HG03103 (cell line): ENCODE results near the gene BANK1.
"Not testable (repeated sequence)": the region's sequence is repeated elsewhere in the genome, so short reads cannot be mapped to it uniquely, and the experiment has no call there.

Source experiments
- ATAC-seq: cut with Tn5 transposase; IDR thresholded peaks from one replicate; pipeline ENCODE4 v1.9.1; 2021; ENCODE audit warnings: low read depth; ENCODE audit not compliant: unreplicated experiment

BANK1 gene

DNA sequence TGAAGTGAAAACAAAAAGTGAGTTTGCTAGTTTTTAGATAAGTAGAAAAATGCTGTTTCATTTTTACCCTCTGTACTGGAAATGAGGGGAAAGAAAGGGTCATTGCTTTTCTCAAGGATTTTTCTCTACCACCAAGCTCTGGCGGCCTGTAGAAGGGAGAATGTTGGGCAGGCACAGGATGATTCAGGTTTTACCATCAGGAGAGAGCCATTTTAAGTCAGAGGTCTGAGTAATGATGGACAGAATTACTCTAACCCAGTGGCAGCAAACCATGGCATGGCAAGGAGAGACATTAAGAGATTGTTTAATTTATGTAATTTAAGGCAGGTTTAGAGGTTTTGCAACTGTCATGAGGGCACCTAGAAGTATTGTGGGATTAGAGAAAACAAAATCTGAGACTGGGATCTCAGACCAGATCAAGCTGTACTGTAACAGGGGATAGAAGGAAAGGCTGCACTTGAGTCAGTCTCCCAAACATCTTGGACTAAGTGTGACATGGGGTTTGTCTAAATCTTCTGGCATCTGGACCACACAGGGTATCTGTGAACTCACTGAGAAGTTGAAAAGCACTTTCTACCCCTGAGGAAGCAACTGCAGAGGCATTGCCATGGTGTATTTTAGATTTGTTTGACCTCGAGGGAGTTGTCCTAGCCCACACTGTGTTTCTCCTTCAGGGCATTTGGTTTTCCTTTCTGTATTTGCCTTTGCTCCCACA is 81.6 kb downstream of the BANK1 start:
- no peak for ATAC-seq

DNA sequence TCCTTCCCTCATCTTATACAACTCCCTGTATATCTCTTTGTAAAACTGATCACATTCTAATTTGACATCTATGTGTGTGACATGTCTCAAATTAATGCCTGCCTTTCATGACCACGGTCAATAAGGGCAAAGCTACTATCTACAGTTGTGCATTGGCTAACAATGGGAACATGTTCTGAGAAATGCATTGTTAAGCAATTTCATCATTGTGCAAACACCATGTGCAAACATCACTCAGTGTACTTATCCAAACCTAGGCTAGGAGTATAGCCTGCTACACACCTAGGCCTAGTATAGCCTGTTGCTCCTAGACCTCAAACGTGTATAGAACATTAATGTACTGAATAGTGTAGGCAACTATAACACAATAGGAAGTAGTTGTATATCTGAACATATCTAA is 95.0 kb downstream of the BANK1 start:
- ATAC-seq = no peak

DNA sequence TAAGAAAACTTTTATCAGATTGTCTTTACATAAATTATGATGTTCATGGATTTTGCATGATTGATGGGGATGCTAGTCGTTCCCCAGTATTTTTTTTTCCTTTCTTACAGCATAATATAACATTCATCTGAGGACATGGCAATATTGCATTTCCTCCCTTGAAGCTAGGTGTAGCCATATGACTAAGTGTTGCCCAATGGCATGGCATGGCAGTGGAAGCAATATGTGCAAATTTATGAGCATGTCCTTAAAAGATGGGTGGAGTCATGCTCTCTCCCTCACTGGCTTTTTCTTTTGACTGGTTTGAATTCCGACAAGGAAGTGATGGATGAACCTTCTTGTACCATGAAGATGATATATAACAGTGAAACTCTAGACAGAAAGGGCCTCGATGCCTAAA is 96.3 kb downstream of the BANK1 start:
- no peak for ATAC-seq

DNA sequence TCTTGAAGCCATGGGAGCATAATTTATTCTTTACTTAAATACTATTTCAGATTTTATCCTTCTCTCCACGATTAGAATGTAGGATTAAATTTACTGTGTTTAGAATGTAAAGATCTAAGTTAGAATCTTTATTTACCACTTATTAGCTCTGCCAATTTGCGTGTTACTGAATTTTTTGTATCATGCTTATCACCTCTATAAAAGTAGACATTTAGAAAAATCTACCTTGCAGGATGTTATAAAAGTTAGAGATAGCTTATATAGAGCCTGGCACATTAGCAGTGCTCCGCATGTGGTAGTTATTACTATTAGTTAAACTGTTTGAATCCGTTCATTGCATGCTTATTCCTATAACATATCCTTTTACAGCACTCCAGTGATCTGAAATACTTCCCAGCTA is 97.9 kb downstream of the BANK1 start:
- ATAC-seq = no peak

DNA sequence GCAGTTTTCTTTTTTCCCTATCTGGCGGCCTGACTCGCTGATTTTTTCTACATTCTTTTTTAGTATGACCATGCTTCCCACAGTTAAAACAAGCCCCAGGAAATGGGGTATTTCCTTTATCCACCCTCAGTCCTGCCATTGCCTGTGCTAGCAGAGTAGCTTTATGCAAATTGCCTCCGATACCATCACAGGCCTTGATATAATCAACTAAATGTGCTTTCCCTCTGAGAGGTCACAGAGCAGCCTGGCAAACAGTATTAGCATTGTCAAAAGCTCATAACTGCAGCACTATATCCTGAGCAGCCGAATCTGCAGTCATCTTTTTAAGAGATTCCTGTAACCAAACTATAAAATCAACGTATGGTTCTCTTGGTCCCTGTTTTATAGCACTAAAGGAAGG is 115.0 kb downstream of the BANK1 start:
- not testable (repeated sequence) for ATAC-seq

DNA sequence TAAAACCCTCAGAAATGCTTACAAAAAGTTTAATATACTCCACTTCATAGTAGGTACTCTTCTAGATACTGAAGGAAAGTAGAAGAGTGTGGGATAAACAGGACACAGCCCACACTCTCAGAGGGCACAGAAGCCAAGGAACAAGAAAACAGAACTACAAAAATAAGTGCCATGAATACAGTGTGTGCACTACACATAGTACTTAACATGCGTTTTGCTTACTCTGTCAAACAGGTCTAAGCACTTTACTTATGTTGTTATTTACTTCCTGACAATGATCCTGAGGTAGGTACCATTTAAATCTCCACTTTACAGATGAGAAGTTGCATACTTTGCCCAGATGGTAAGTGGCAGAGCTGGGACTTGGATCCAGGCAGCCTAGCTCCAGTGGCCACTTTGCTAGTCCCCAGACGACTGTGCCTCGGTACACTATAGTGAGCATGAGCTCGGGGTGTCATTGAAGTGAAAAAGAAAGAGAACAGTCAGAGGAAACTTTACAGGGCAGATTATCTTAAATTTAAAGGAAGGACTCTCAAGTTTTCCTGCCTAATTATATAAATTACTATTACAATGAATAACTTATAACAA is 120.3 kb downstream of the BANK1 start:
- no peak for ATAC-seq

DNA sequence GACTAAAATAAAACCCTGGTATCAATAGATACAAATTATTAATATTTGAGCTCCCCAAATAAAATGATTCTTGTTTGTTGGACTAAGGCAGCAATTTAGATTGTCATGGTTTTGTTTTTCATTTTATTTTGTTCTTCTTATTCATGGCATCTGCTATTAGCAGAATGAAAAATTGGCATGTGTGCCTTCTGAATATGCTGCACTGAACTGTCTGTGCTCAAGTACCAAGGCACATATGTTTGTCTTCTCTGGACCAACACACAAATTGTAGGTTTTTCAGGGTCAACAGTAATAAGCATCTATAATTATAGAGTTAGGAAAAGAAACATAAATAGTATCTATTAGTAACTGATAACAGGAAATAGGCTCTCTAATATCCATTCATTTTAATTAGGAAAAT is 121.1 kb downstream of the BANK1 start:
- ATAC-seq = no peak

DNA sequence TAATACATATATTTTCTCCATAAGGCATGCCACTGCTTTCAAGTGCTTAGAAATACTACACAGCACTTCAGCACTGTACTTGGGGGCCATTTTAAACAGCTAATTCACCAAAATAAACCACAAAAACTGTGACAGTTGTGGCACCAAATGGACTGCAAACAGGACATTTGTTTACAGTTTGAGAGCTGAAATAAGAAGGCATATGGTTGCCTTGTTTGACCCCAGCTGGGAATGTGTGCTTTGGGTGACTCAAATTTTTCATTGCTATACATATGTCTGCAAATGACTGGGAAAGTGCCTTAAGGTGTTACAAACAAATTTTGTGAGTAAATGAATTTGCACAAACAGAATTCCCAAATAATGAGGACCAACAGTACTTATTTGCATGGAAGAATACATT is 124.2 kb downstream of the BANK1 start:
- ATAC-seq = no peak

DNA sequence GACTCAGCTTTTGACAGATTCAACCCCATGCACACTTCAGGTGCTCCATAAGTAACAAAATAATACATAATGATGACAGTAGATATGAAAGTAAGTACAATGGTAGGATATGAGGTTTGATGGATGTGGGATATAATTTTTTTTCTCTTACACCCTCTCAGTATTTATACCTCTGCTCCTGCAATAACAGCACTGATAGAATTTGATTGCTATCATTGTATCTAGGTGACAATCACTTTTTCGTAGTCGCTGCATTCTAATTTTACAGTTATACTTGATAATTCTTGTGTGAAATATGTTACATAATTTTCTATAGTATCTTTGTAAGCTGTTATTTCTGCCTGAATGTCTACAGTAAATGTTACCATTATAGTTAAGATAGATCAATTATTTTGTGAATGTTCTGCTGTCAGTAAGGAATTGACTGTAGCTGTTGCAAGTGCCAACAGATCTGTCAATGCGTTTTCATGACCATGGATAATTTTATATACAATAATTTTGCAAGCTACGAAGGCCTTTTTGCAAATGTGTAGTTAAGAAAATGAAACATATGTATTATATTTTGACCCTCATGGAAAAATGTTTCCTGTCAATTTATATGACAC is 128.9 kb downstream of the BANK1 start:
- ATAC-seq = no peak

DNA sequence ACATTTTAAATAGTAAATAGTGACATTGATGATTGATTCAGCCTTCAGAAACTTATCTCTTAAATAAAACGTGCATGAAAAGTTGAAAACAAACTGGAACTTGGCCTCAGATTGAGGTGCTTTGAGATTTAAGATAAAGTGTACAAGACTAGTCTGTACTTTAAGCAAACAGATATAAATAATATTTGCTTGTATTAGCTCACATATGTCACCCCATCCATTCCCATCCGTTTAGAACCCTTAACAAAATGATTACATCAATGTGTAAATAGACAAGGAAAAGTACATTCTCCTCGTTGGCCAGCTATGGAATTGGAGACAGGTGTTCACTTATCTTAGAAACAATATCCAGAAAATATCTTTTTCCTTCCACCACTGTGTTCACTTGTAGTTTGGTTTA is 130.8 kb downstream of the BANK1 start:
- no peak for ATAC-seq

DNA sequence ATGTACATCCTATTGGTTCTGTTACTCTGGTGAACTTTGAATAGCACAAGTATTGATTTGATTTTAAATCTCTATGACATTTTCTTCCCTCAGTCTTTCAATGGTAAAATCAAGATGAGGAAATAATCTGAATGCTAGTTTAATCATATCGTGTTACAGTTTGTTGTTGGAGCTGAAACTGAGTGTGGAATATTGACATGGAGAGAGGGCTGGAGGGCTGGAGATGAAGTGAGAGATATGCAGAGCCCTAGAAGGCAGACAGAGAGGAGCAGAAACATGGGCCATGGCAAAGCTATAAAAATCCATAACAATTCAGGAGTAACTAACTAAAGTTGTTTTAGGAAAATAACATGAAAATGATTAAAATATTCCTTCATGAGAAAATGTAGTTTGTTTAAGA is 141.1 kb downstream of the BANK1 start:
- ATAC-seq = no peak

DNA sequence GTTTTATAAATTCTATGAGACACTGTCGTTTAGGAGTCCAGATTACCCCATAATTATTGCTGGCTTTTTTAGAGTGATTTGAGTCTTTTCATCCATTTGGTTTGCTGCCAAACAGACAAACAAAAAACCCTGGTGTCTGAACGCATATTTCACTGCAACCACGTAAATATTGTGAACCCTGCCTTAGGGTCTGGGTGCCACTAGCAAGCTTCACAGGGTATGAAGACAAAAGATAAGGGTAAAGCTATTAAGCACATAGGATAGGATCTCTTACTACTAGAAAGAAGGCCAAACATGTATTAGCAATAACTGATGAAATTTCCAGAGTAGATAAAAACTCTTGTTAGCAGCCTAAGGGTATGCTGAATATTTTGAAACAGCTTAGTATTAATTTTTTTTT is 143.3 kb downstream of the BANK1 start:
- ATAC-seq = no peak

DNA sequence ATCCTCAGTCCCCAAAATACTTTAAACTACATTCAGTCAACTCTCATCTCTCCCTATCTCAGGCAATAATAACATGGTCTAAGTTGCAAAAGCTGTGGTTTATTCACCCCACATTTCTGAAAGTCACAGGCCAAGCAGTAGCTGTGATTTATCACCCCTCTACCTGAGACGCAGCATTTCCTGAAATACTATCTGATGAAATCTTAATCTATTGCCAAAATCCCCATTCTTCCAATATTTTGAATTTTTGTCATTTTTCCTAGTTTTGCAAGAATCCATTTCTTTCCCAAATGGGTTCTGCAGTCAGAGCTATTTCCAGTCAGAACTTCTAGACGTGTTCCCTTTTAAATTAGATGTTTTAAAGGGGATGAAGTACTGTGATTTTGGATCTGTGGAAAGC is 148.3 kb downstream of the BANK1 start:
- ATAC-seq = no peak

DNA sequence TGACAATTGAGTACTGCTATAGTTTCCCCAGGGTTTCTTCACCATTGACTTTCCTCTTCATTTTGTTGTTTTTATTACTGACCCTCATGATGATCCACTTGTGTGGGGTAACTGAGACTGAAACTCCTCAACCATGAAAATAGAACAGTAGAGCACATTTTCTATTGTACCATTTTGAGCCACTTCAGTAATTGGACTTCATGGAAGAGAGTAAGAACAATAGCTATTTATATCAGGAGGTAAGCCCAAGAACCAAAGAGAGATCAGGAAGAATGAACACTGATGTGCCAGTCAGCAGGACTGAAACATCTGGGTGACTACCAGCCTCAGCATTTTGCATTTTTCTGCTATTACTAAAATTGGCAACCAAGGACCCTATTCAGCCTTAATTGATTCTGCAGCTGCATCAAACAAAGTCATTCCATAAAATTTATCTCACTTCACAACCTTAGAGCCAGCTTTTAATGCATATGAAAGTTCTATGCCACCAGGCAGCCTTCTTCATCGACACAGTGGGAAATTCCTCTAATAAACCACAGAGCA is 151.4 kb downstream of the BANK1 start:
- ATAC-seq = no peak

DNA sequence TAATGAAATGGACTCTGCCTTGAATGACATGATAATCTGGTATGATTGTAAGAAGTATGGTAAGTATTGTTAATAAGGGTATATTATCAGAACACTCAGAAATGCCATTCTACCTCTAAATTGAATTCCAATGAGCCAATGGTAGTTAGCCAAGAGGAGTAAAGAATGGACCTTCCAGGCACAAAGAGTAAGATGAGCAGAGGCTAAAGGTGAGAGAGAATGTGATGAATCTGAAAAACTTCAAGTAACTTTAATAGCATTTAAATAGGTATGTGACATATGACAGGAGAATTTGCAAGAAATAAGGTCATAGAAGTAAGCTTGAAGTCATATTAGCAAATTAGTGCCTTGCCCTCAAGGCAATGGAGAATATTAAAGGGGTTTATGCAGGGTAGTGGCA is 152.4 kb downstream of the BANK1 start:
- no peak for ATAC-seq

DNA sequence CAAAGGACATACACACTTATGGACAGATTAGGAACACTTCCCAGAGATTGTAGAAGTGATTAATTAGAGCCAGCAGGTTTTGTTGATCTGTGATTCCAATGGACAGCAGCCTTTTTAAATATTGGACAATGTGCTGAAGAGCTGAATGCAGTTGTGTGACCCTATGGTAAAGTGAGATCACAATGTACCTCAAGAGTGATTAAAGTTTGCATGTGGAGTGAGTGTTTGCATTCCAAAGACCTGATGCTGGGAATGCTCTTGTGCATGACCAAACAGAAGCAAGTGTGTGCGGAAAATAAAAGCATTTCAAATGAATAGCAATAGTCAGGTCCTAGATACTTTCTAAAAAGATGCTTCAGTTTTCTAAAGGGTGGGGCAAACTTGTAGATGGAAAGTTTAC is 154.1 kb downstream of the BANK1 start:
- no peak for ATAC-seq

DNA sequence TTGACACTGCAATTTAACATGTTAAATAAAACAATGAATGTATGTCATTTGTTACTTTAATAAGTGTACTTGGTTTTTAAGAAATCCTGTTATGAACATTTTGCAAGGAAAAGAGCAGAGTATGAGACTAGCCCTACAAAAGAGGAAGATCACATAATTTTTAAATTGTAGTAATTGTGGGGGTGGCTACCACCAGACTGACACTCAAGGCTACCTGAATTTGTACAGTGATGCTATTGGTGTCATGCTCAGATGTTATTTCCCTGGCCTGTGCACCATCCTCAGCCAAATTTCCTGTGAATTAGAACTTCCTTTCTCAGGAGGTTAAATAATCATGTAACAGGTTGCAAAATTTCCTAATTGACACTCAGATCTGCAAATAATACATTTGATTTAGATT is 157.5 kb downstream of the BANK1 start:
- ATAC-seq = no peak

DNA sequence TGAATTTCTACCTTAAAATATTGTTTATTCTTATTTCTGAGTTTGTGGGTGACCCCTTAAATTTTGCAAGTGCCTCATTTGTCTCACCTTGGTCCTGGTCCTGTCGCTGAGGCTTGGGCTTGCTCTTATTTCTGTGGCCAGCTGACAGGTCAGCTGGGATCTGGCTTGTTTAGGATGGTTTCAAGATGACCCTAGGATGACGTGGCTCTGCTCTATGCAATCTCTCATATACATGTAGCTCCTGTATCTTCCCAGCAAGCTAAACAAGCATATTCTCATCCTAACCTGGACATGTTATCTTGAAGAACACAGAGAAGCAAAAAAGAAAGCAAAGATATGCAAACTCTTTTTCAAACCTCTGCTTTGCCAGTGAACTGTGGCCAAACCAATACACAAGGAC is 158.4 kb downstream of the BANK1 start:
- ATAC-seq = no peak

DNA sequence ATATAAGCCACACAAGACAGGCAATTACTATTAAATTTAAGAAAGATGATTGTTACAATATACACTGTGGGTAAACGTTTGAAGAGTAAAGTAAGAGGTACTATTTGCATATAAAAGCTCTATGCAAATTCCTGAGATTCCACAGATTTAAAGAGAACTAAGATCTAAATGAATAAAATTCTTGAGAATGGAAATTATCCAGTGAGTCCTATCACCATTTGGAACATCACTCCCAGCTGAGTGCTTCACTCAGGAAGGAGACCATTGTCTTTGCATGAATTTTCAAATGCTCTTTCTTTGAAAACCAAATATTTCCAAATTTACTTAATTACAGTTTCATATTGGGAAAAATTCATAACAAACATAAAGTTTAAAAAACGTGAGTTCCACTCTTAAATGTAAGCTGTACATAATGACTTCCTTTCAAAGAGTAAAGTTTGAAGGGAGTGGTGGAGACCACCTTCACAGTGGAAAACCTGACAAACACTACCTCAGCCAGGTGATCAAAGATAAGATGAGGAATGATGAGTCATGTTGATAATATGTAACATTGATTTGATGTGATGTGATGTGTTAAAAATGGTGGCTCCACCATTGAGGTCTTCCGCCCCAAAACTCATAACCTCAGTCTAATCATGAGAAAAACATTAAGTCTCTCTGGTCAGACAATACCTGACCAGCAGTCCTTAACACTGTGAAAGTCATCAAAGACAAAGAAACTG is 159.9 kb downstream of the BANK1 start:
- ATAC-seq = no peak

DNA sequence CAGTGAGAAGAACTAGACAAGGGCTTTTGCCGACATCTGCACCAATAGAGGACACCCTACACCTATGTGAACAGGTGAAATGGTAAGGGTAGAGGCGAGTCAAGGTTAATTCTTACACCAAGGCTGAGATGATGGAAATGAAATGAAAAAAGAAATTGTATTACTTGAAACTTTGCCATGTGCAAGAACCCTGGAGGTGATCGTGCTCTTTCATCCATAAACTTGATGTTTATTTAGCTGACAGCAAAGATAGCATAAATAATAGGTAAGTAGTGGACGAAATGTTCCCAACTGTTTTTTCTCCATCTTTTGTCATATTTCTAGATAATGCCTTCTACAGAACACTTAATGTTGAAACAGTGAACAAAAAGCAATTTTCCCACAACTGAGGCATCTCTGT is 162.5 kb downstream of the BANK1 start:
- ATAC-seq = no peak

DNA sequence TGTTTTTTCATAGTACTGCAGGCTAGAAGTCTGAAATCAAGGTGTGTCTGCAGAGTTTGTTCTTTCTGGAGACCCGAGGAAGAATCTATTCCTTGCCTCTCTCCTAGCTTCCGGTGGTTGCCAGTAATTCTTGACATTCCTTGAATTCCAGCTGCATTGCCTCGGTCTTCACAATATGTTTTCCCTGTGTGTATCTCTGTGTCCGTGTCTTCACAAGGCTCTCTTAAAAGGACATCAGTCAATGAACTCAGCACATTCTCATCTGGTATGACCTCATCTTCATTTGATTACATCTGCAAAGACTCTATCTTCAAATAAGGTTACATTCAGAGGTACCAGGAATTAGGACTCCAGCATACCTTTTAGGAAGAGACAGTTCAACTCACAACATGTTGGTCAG is 163.4 kb downstream of the BANK1 start:
- no peak for ATAC-seq
